Spinal cord (tissue), 10 donors: Measurements from ENCODE around the gene RAMACL. TPM values are rescaled to one million over a fixed set of nuclear protein-coding genes. Genes with fewer than 3 reads are reported as not detected.

Experiments
- DNase-seq, 6 donors: peaks; one replicate each; pipeline versions ENCODE4 v3.0.0 to v3.0.0-alpha.2; 2013 to 2015; ENCODE audit warnings: low spot score in 6 of 6, low read depth in 4 of 6
- H3K27ac ChIP-seq: one replicate; pipeline ENCODE4 v1.5.1; 2013; ENCODE audit warnings: low read depth, low read length, control low read depth
- H3K27me3 ChIP-seq: one replicate; pipeline ENCODE4 v1.6.1; 2013; ENCODE audit warnings: low read length; ENCODE audit not compliant: control insufficient read depth, insufficient read depth
- H3K36me3 ChIP-seq: one replicate; pipeline ENCODE4 v1.6.1; 2013; ENCODE audit warnings: low read length; ENCODE audit not compliant: control insufficient read depth, insufficient read depth
- H3K4me1 ChIP-seq: one replicate; pipeline ENCODE4 v1.6.1; 2013; ENCODE audit warnings: low read length; ENCODE audit not compliant: control insufficient read depth, insufficient read depth
- H3K4me3 ChIP-seq: one replicate; pipeline ENCODE4 v1.5.1; 2013; ENCODE audit warnings: low read depth, low read length, control low read depth
- H3K9me3 ChIP-seq: one replicate; pipeline ENCODE4 v1.6.1; 2013; ENCODE audit warnings: low read length; ENCODE audit not compliant: control insufficient read depth, insufficient read depth
- WGBS: methylation state at CpG from one replicate; pipeline ENCODE4 v1.1.5; 2013; ENCODE audit warnings: missing lambda C conversion rate; ENCODE audit not compliant: insufficient coverage; 5-methylcytosine and 5-hydroxymethylcytosine counted together
- polyA plus RNA-seq, 2 donors: library from polyadenylated mRNA; unstranded; fragments of 120-200 nt; gene quantifications; one replicate each; pipeline ENCODE4 v1.2.1, GENCODE V29; 2013; ENCODE audit not compliant: insufficient read length in 2 of 2
- total RNA-seq, 2 donors: library from RNA; depleted of rRNA in 1 of 2; stranded (reverse); fragments of 120-200 nt in 1 of 2; fragments of >200 nt in 1 of 2; gene quantifications; one replicate each; pipeline versions ENCODE4 v1.2.3 to v1.2.4, GENCODE V29; 2013 to 2014
- donor health status: healthy.

The RAMACL gene
- total and polyA plus RNA-seq, 4 donors = 0.18 to 1.5 (median 0.89) TPM

DNA sequence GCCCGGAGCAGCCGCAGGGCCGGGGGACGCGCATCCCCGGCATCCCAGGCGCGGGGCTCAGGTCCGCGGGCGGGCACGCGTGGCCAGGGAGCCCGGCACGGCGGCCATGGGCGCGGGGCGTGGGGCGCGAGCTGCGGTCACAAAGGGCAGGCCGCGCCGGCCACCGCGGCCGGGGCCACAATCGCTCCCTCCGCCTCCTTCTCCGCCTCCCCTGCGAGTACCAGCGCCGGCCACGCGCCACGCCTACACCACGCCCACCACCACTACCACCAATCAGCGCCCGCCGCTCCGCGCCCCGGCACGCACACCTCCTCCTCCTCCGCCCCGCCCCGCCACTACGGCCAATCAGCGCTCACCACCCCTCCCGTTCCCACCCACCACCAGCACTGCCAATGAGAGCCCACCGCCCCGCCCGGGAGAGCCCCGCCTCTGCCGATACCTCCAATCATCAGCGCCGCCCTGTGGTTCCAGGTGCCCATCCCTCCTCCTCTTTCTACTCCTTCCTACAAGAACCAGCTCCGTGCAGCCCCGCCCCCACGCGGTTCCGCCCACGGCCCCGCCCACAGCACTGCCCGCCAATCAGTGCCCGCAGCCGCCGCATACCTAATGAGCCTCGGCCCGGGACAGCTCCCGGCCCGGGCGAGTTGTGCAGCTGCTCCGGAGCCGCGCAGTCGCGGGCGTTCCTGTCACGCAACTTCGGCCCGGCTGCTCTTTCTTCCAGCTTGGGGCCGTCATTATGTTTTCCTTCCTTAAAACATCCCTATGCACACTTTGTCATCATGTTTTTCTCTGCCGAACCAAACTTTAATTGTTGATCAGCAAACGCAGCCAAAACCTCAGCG is 40.8 kb upstream of the RAMACL start, which contains the start of gene RPS6KA2:
RPS6KA2 (minus strand) TSS at position 219 of the 842 bp plus-strand sequence. CDS start 232 bp downstream, outside the sequence.
- Histone ChIP-seq H3K4me3 (peak within 1 kb of the TSS; percentile 79), H3K4me1 (peaks cover 22% of the 10 kb centered on the region), H3K27me3 (peaks cover 2% of the 10 kb centered on the region), H3K27ac (peak within 1 kb of the TSS; percentile 87), H3K36me3 (no peaks in the 10 kb centered on the region), H3K9me3 (no peaks in the 10 kb centered on the region)
- WGBS = under 1% methylated on average over 86 of the region's 87 CpGs
- DNase-seq = peak; percentile 89 to 100 (median 99)

DNA sequence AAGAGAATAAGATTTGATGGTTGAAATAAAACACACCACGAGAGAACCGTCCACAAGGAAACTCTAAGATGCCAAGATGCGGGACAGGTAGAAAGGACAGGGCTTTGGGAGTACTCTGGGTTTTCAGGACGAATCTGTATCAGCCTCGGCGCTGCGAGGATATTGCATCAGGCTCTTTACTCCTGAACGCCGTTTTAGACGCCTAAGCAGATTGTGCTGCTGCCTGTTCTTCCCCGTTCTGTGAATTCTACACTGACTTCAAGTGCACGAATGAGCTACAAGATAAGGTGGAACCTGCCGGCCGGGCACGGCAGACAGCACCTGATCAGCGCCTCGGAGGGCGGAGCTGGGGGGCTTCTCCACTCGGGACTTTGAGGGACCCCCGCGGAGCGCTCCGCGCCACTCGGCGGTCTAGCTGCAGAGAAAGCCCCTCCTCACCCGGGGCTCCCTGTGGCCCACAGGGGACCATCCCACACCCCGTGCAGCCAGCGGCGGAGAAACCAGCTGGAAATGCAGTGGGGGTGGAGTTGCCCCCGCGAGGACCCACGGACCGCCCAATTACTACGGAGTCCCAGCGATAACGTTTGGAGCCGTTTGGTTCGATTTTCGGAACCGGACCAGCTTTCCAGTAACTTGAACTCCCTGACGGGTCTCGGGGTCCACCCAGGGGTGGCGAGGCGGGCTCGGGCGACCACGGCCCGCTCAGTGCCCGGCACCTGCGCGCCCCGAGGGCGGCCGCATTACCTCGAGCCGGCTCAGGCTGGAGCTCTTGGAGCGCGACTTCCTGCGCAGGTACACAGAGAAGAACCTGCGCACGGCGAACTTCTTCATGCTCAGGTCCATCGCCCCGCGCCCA is 39.9 kb upstream of the RAMACL start:
- Histone ChIP-seq H3K27ac (no peak overlapping the region), H3K4me1 (peaks cover 22% of the 10 kb centered on the region), H3K27me3 (peaks cover 2% of the 10 kb centered on the region), H3K36me3 (no peaks in the 10 kb centered on the region), H3K4me3 (peak overlapping the region; percentile 79), H3K9me3 (no peaks in the 10 kb centered on the region)
- WGBS = 2% methylated on average over 66 of the region's 66 CpGs
- DNase-seq = peak in 2 of 6 donors; percentile 60 to 78

DNA sequence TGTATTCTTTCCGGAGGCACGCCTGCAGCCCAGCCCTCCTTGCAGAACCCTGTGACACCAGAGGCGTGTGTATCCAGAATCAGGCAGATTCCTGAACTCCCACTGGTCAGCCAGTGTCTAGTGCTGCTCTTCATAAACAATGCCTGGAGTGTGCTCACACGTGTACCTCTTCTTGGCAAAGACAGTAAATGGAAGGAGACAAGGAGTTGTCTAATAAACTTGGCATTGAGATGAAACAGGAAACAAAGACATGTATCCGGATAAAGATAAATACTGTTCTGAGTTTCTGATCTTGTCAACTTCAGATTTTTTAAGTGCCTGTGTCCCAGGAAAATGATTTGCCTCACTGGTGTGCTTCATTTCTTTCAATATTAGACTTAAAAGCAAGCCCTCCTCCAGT is 38.9 kb upstream of the RAMACL start:
- Histone ChIP-seq H3K9me3 (no peaks in the 10 kb centered on the region), H3K4me3 (peak overlapping the region; percentile 79), H3K4me1 (peaks cover 28% of the 10 kb centered on the region), H3K36me3 (no peaks in the 10 kb centered on the region), H3K27ac (no peak overlapping the region), H3K27me3 (peaks cover 2% of the 10 kb centered on the region)
- DNase-seq = peak in 1 of 6 donors; percentile 47
- WGBS = 56% methylated on average over 5 of the region's 5 CpGs

GRCh38 chr6:166624275-166624674 is 37.8 kb upstream of the RAMACL start:
- WGBS = 50% methylated on average over 2 of the region's 4 CpGs
- Histone ChIP-seq H3K27me3 (peaks cover 2% of the 10 kb centered on the region), H3K4me1 (peaks cover 33% of the 10 kb centered on the region), H3K27ac (no peak overlapping the region), H3K36me3 (no peaks in the 10 kb centered on the region), H3K4me3 (no peak overlapping the region), H3K9me3 (no peaks in the 10 kb centered on the region)
- no peak for DNase-seq

GRCh38 chr6:166623318-166623717 is 36.8 kb upstream of the RAMACL start:
- Histone ChIP-seq H3K27ac (no peak overlapping the region), H3K9me3 (no peaks in the 10 kb centered on the region), H3K36me3 (peaks cover 6% of the 10 kb centered on the region), H3K4me1 (peaks cover 26% of the 10 kb centered on the region), H3K27me3 (no peaks in the 10 kb centered on the region), H3K4me3 (no peak overlapping the region)
- DNase-seq = no peak
- 100% methylated on average over 4 of the region's 5 CpGs for WGBS

DNA sequence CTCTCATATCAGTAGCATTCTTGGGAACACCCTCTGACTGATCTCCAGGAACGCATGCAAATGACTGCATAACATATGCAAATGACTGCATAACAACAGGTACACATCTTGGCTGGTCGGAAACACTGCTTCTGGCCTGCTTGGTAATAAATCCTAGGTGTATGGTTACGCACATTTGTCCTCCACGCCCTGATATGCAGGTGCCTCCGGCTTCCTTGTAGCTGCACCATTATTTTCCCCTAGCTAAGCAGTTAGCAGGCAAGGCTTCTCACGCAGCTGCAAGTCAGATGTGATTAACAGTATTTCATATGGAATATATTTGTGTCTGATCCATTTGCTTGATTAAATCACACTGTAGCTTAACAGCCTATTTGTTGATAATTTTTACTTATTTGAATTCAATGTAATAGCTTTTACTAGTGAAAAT is 34.6 kb upstream of the RAMACL start:
- WGBS = 63% methylated on average over 4 of the region's 6 CpGs

GRCh38 chr6:166620478-166621113 is 34.1 kb upstream of the RAMACL start:
- Histone ChIP-seq H3K4me3 (no peak overlapping the region), H3K27me3 (no peaks in the 10 kb centered on the region), H3K27ac (no peak overlapping the region), H3K36me3 (peaks cover 11% of the 10 kb centered on the region), H3K9me3 (no peaks in the 10 kb centered on the region), H3K4me1 (peaks cover 17% of the 10 kb centered on the region)
- DNase-seq = no peak
- WGBS = 53% methylated on average over 4 of the region's 8 CpGs

More for the DNA sequence above, 34.6 kb upstream of the RAMACL start:
- Histone ChIP-seq H3K27ac (no peak overlapping the region), H3K4me3 (no peak overlapping the region), H3K36me3 (peaks cover 11% of the 10 kb centered on the region), H3K4me1 (peaks cover 16% of the 10 kb centered on the region), H3K27me3 (no peaks in the 10 kb centered on the region), H3K9me3 (no peaks in the 10 kb centered on the region)
- DNase-seq = peak in 1 of 6 donors; percentile 73

- H3K27me3 ChIP-seq = no peaks in the 10 kb centered on the region
- no peaks in the 10 kb centered on the region for H3K9me3 ChIP-seq
- no peak overlapping the region for H3K27ac ChIP-seq
- H3K4me3 ChIP-seq = no peak overlapping the region
- peaks cover 23% of the 10 kb centered on the region for H3K4me1 ChIP-seq
- WGBS = 46% methylated on average over 3 of the region's 3 CpGs
- DNase-seq = peak in 1 of 6 donors; percentile 46
- peaks cover 11% of the 10 kb centered on the region for H3K36me3 ChIP-seq
Measured at GRCh38 chr6:166619912-166620311, 33.4 kb upstream of the RAMACL start.
